PFSK-1 (cell line): ENCODE data around the gene MAPRE3.

Experiments used
- FOXP2 ChIP-seq: optimal IDR thresholded peaks from 2 replicates; pipeline ENCODE3; 2011; ENCODE audit warnings: borderline replicate concordance, control low read depth, inconsistent platforms; ENCODE audit not compliant: insufficient read depth; ENCODE audit errors: extremely low read length, extremely low read depth
- POLR2AphosphoS5 ChIP-seq: IDR thresholded peaks from 2 replicates; pipeline ENCODE4 v1.6.1; 2012; ENCODE audit warnings: low read depth, mild to moderate bottlenecking, control low read depth, low read length, moderate library complexity
- SIN3A ChIP-seq: IDR thresholded peaks from 2 replicates; pipeline ENCODE4 v1.6.1; 2012; ENCODE audit warnings: mild to moderate bottlenecking, low read length, moderate library complexity, borderline replicate concordance; ENCODE audit not compliant: insufficient read depth
- TAF1 ChIP-seq: IDR thresholded peaks from 2 replicates; pipeline ENCODE4 v1.6.1; 2012; ENCODE audit warnings: low read length, control low read depth, borderline replicate concordance; ENCODE audit not compliant: insufficient read depth
- TF ChIP-seq, protein P1 (sequence below), 2 experiments: IDR thresholded peaks; 2 replicates each; pipeline versions ENCODE4 v1.6.1 to v1.8.0; 2011 to 2012; ENCODE audit warnings: low read depth in 2 of 2, low read length in 2 of 2, control low read depth in 1 of 2, inconsistent platforms in 1 of 2, mild to moderate bottlenecking in 1 of 2, moderate library complexity in 1 of 2; ENCODE audit not compliant: insufficient read depth in 1 of 2

The MAPRE3 gene

DNA sequence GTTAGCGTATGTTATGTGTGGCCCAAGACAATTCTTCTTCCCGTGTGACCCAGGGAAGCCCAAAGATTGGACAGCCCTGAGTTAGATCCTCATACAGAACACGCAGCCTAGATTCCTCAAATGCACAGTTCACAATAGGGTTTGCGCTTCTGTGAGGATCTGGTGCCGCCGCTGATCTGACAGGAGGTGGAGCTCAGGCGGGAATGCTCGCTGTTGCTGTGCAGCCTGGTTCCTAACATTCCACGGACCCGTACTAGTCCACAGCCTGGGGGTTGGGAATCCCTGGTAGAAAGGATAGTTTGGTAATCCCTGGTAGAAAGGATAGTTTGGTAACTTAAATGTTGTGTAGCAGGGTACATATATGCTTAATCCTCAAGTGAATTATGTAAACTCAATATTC is 27.0 kb downstream of the MAPRE3 start:
- TF ChIP-seq, protein P1, sequence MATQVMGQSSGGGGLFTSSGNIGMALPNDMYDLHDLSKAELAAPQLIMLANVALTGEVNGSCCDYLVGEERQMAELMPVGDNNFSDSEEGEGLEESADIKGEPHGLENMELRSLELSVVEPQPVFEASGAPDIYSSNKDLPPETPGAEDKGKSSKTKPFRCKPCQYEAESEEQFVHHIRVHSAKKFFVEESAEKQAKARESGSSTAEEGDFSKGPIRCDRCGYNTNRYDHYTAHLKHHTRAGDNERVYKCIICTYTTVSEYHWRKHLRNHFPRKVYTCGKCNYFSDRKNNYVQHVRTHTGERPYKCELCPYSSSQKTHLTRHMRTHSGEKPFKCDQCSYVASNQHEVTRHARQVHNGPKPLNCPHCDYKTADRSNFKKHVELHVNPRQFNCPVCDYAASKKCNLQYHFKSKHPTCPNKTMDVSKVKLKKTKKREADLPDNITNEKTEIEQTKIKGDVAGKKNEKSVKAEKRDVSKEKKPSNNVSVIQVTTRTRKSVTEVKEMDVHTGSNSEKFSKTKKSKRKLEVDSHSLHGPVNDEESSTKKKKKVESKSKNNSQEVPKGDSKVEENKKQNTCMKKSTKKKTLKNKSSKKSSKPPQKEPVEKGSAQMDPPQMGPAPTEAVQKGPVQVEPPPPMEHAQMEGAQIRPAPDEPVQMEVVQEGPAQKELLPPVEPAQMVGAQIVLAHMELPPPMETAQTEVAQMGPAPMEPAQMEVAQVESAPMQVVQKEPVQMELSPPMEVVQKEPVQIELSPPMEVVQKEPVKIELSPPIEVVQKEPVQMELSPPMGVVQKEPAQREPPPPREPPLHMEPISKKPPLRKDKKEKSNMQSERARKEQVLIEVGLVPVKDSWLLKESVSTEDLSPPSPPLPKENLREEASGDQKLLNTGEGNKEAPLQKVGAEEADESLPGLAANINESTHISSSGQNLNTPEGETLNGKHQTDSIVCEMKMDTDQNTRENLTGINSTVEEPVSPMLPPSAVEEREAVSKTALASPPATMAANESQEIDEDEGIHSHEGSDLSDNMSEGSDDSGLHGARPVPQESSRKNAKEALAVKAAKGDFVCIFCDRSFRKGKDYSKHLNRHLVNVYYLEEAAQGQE (IDR thresholded peaks at IDR 0.05; ENCODE audit: insufficient read depth in 1 of 2, low read depth in 2 of 2, low read length in 2 of 2) = no peak
- no peak for TF ChIP-seq TAF1
- TF ChIP-seq FOXP2 = no peak
- TF ChIP-seq SIN3A = no peak
- no peak for TF ChIP-seq POLR2AphosphoS5

DNA sequence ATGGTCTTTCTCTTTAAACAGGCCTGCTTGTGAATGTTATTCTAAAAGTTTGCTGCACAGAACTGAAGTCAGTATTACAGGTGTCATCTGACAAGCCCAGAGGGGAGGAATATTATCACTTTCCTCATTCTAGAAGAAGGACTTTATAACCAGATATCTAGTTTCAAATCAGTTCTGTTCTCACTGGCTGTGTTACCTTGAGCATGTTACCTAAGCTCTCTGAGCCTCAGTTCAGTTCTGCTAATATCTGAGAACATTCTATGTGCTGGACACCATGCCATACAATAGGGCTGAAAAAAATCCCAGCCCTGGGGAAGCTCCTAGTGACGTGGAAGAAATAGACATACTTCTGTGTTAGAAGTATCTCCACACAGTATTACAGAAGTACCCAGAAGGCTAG is 27.9 kb downstream of the MAPRE3 start:
- TF ChIP-seq FOXP2 (no peak), TAF1 (no peak), SIN3A (no peak), POLR2AphosphoS5 (no peak)
- TF ChIP-seq, protein P1 (IDR thresholded peaks at IDR 0.05; ENCODE audit: insufficient read depth in 1 of 2, low read depth in 2 of 2, low read length in 2 of 2) = no peak

DNA sequence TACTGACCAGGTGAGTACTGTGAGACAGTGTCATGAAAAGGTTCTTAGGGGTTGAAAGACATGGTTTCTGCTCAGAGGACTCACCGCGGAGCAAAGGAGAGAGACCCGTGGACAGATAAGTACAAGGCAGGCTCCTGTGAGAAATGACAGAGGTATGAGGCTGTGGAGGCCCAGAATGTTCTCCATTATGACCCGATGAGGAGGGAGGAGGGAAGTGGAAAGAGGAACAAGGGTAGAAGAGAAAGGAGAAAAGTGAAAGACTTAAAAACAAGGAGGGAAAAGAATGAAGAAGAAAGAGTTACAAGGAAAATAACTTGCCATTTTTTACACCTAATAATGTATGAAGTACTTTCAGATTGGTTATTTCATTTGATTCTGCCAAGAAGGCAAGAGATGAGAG is 29.8 kb downstream of the MAPRE3 start:
- no peak for TF ChIP-seq POLR2AphosphoS5
- no peak for TF ChIP-seq FOXP2

DNA sequence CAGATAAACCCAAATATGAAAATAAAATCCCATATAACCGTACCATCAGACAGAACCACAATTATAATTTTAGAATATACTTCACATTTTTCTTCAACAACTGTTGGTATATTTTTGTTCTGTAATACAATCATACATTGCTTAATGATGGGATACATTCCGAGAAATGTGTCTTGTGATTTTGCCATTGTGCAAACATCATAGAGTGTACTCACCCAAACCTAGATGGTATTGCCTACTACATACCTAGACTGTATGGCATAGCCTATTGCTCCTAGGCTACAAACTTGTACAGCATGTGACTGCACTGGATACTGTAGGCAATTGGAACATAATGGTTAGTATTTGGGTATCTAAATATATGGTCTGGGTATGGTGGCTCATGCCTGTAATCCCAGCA is 30.6 kb downstream of the MAPRE3 start:
- TF ChIP-seq TAF1 (no peak), POLR2AphosphoS5 (no peak)

DNA sequence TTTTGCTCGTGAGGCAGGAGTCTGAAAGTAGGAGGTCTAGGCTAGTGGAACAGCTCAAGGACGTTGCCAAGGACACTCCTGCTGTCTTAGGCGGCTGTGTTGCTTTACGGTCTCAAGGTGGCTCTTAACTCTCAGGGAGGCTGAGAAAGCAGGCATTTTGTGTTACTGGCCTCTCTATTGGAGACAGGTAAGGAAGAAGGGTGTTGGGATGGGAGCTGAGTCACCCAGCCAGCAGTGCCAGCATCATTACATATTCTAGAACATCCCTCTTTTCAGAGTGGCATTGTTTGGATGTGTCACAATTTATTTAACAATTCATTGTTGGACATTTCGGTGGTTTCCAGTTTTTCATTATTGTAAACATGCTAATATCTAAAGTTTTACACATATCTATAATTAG is 31.5 kb downstream of the MAPRE3 start:
- TF ChIP-seq POLR2AphosphoS5 (no peak), FOXP2 (no peak), SIN3A (no peak)

DNA sequence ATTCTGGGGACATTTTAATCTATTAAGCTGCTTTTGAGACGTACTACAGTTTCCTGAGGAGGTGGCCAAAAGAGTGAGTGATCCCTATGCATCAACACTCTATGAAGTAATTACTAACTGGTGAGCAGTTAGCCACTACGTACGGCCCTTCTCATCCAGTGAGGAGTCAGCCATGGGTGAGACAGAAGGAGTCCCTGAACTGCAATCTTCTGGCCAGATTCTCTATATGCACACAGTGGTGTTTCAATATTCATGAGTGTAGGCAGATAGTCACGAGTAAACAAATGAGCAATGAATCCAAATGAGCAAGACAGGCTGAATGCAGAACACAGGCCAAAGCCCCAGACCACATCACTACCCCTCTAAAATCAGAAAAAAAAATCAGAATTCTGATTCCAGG is 32.6 kb downstream of the MAPRE3 start:
- no peak for TF ChIP-seq TAF1
- TF ChIP-seq SIN3A = no peak
- no peak for TF ChIP-seq POLR2AphosphoS5
- no peak for TF ChIP-seq FOXP2
- TF ChIP-seq, protein P1 (IDR thresholded peaks at IDR 0.05; ENCODE audit: insufficient read depth in 1 of 2, low read depth in 2 of 2, low read length in 2 of 2) = no peak

DNA sequence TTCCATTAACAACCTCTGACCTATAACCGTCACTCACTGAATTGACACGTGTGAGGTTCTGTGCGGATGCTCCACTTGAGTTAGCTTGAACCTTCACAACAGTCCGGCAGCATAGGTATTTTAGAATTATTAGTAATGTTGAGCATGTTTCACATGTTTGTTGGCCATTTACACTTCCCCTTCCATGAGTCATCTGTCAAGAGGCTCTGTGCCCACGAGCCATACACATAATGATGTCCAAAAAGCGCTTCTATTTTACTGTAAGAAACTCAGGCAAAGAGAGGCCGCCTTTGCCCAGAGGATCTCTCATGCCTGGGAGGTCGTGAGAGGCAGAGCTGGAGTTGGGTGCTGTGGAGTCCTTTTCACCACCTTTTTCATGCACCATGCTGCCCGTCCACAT is 33.4 kb downstream of the MAPRE3 start:
- TF ChIP-seq SIN3A = no peak
- no peak for TF ChIP-seq TAF1
- no peak for TF ChIP-seq POLR2AphosphoS5
- TF ChIP-seq, protein P1 (IDR thresholded peaks at IDR 0.05; ENCODE audit: insufficient read depth in 1 of 2, low read depth in 2 of 2, low read length in 2 of 2) = no peak
